Calu3 (cell line): ENCODE measurements around the gene SLC9B2. TPM values are rescaled to one million over a fixed set of nuclear protein-coding genes. Genes with fewer than 3 reads are reported as not detected.

Experiments
- BruUV-seq: library from RNA; stranded (reverse); fragments of 400-500 nt; replicated peaks from 2 replicates; lab custom pipeline; 2021; lab: Mats Ljungman, UMichigan
- CTCF ChIA-PET: fragments of 300-600 bp; sonication (Branson Sonifier 250); formaldehyde crosslinking; loops from one replicate; lab custom pipeline; 2022; ENCODE audit warnings: antibody characterized with exemption; lab: Charles Lee
- DNase-seq: peaks from one replicate; pipeline ENCODE4 v3.0.0; 2022
- H3K27ac Mint-ChIP-seq: one replicate; pipeline ENCODE4 v1.8.0; 2022; ENCODE audit warnings: mixed read lengths; ENCODE audit not compliant: unreplicated experiment
- H3K27me3 Mint-ChIP-seq: one replicate; pipeline ENCODE4 v1.8.0; 2022; ENCODE audit warnings: mixed read lengths; ENCODE audit not compliant: unreplicated experiment
- H3K36me3 Mint-ChIP-seq: one replicate; pipeline ENCODE4 v1.8.0; 2022; ENCODE audit warnings: mild to moderate bottlenecking, moderate library complexity, mixed read lengths; ENCODE audit not compliant: insufficient read depth, unreplicated experiment
- H3K4me1 Mint-ChIP-seq: one replicate; pipeline ENCODE4 v1.8.0; 2022; ENCODE audit warnings: mild to moderate bottlenecking, low read depth, mixed read lengths; ENCODE audit not compliant: unreplicated experiment
- H3K4me3 Mint-ChIP-seq: one replicate; pipeline ENCODE4 v1.8.0; 2022; ENCODE audit warnings: mild to moderate bottlenecking, low read depth, moderate library complexity, mixed read lengths; ENCODE audit not compliant: unreplicated experiment
- H3K9me3 Mint-ChIP-seq: one replicate; pipeline ENCODE4 v1.8.0; 2022; ENCODE audit warnings: low read depth, mixed read lengths; ENCODE audit not compliant: unreplicated experiment
- CTCF ChIP-seq: fragments of 200-600 bp; IDR thresholded peaks from one replicate; pipeline ENCODE4 v1.8.0; 2022; ENCODE audit warnings: antibody characterized with exemption; ENCODE audit not compliant: unreplicated experiment
- intact Hi-C: fragments of 100-400 bp; cut with micrococcal nuclease; formaldehyde crosslinking; loops from one replicate; pipeline ENCODE4 v1.10.0; 2022; ENCODE audit not compliant: unreplicated experiment
- total RNA-seq: library from RNA; stranded (reverse); gene quantifications from 2 replicates; pipeline ENCODE4 v1.2.3, GENCODE V29; 2022

The SLC9B2 gene
- total RNA-seq, 1 experiment from 2014 or later, result 2.7 TPM

DNA sequence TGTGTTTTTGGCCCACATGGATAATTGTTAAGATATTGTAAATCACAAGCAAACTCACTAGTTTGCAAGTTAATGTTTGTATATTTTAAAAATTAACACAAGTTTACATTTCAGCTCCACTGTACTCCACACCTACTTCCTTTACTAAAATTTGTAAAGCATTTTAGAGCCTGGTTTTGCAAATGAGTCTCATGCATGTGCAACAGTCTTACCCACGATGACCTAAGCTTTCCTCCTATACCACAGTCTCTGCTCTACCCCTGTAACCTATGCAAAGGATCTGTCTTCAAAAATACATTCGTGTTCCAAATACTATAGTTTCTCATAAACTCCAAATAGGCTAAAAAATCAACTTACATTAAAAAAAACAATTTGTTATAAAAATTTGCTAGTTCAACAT, 12.9 kb upstream of the SLC9B2 start:
- no peak for DNase-seq
- CTCF ChIA-PET, result interaction anchor here (0.8 kb wide), 1 partner anchor 673 kb away, joined by 3 read pairs; no protein-coding TSS in a partner anchor
- Mint-ChIP-seq H3K27ac (no peak overlapping the region), H3K4me1 (no peaks in the 10 kb centered on the region), H3K36me3 (no peaks in the 10 kb centered on the region), H3K4me3 (no peak overlapping the region), H3K27me3 (no peaks in the 10 kb centered on the region), H3K9me3 (no peaks in the 10 kb centered on the region)
- no TSS peak for BruUV-seq
- intact Hi-C loops, result no loop called here
- no peak for TF ChIP-seq CTCF

DNA sequence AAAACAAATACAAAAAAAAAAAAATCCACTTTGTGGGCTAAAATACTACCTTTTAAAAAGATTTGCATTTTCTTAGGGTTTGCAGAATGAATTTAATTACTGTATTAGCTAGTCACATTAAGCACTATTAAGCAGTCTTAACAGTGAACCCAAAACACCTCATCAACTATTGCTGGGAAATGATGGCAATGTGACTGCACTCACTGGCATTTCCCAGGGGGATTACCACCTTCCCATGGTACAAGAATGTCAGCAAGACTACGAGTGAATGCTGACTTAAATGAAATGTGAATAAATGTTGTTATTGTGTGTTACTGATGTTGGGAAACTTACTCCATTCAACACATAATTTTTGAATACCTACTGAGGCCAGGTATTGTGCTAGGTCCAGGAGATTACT, 10.0 kb upstream of the SLC9B2 start:
- Mint-ChIP-seq H3K27me3 (no peaks in the 10 kb centered on the region), H3K27ac (no peak overlapping the region), H3K36me3 (no peaks in the 10 kb centered on the region), H3K4me1 (no peaks in the 10 kb centered on the region), H3K9me3 (no peaks in the 10 kb centered on the region), H3K4me3 (no peak overlapping the region)
- no peak for TF ChIP-seq CTCF
- intact Hi-C loops, result no loop called here
- no TSS peak for BruUV-seq
- no peak for DNase-seq
- CTCF ChIA-PET, result no interaction called here

DNA sequence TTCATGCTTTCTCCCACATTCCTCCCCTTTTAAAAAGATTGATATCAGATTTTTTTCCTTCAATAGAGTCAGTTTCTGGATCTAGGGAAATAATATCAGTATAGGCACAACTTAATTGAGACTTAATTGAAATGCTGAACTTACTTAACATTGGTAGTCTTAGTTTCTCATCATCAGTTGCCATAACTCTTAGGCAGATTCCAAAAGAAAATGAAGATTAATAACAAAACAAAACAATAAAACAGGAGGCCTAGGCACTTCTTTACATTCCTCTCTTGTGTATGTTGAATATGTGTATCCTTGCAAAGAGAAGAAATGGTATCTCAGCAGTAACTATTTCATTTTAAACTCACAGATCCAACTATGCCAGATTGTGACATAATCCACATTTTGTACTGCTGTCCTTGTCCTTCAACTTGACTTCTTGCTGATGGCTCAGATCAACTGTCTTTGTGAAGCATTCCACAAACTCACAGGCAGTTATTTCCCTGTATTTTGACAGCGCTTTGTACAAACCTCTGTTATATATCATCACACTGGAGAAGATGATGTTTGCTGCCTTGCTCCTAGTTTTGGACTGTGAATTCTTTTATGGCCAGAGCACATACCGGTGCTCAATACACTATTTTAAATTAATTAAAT, 9.1 kb upstream of the SLC9B2 start:
- H3K27ac Mint-ChIP-seq, result no peak overlapping the region
- no TSS peak for BruUV-seq
- no peak overlapping the region for H3K4me3 Mint-ChIP-seq
- no peaks in the 10 kb centered on the region for H3K4me1 Mint-ChIP-seq
- TF ChIP-seq CTCF, result no peak
- intact Hi-C loops, result no loop called here
- no peaks in the 10 kb centered on the region for H3K27me3 Mint-ChIP-seq
- CTCF ChIA-PET, result no interaction called here
- DNase-seq, result no peak
- H3K36me3 Mint-ChIP-seq, result no peaks in the 10 kb centered on the region
- no peaks in the 10 kb centered on the region for H3K9me3 Mint-ChIP-seq

DNA sequence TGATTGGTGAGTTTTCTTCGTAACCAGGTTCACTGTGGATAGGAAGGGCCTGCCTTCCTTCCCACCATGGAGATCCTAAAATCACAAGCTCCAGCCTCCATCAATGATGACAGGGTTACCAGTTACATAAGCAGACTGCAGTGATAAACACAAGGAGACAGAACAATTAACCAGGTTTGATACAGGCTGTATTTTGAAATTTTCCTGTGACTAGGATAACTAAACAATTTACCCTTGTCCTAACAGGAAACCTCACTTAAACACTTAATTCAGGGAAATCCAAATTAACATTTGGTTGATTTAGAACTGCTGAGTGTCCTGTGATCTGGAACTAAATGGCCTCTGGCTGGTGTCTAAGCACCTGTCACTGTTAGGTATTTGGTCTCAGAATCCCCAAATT, 3.1 kb upstream of the SLC9B2 start:
- no peak overlapping the region for H3K27ac Mint-ChIP-seq

More for the DNA sequence above, 3.1 kb upstream of the SLC9B2 start:
- H3K4me1 Mint-ChIP-seq, result peaks cover 15% of the 10 kb centered on the region
- H3K9me3 Mint-ChIP-seq, result no peaks in the 10 kb centered on the region
- CTCF ChIA-PET, result no interaction called here
- no peak overlapping the region for H3K4me3 Mint-ChIP-seq
- H3K36me3 Mint-ChIP-seq, result peaks cover 19% of the 10 kb centered on the region
- TF ChIP-seq CTCF, result no peak
- intact Hi-C loops, result no loop called here
- BruUV-seq, result no TSS peak
- DNase-seq, result no peak
- H3K27me3 Mint-ChIP-seq, result peaks cover 22% of the 10 kb centered on the region
